GM23338 (cell line): ENCODE data around the gene DTD1. TPM values are rescaled to one million over a fixed set of nuclear protein-coding genes. Genes with fewer than 3 reads are reported as not detected.

Source experiments
- ATAC-seq: fragments of 200-7000 bp; cut with Tn5 transposase; 3 replicates; pipeline ENCODE4 v1.9.1; 2020
- DNase-seq: peaks from one replicate; pipeline ENCODE4 v3.0.0-alpha.2; 2015; ENCODE audit warnings: low spot score
- H2AFZ ChIP-seq: fragments of 200-600 bp; sonication (generic); 2 replicates; pipeline ENCODE4 v1.8.0; 2016; ENCODE audit warnings: antibody characterized with exemption, mild to moderate bottlenecking, moderate library complexity
- H3F3A ChIP-seq: fragments of 200-600 bp; sonication (generic); replicated peaks from 2 replicates; pipeline ENCODE4 v1.8.0; 2017; ENCODE audit warnings: antibody characterized with exemption, mixed run types, low read depth
- H3K27ac ChIP-seq: fragments of 200-600 bp; sonication (generic); 2 replicates; pipeline ENCODE4 v1.6.1; 2016; ENCODE audit warnings: low read depth
- H3K27me3 ChIP-seq: fragments of 200-600 bp; sonication (generic); 2 replicates; pipeline ENCODE4 v1.8.0; 2016; ENCODE audit warnings: mild to moderate bottlenecking, mixed run types, moderate library complexity; ENCODE audit not compliant: insufficient read depth
- H3K36me3 ChIP-seq: fragments of 200-600 bp; sonication (generic); 2 replicates; pipeline ENCODE4 v1.8.0; 2016; ENCODE audit warnings: mild to moderate bottlenecking; ENCODE audit not compliant: insufficient read depth
- H3K4me1 ChIP-seq: fragments of 200-600 bp; sonication (generic); 2 replicates; pipeline ENCODE4 v1.8.0; 2016; ENCODE audit warnings: mild to moderate bottlenecking, moderate library complexity; ENCODE audit not compliant: insufficient read depth
- H3K4me2 ChIP-seq: fragments of 200-600 bp; sonication (generic); 2 replicates; pipeline ENCODE4 v1.7.1; 2017; ENCODE audit warnings: mixed run types
- H3K4me3 ChIP-seq: fragments of 200-600 bp; sonication (generic); 2 replicates; pipeline ENCODE4 v1.6.1; 2016; ENCODE audit warnings: mixed run types
- H3K79me2 ChIP-seq: fragments of 200-600 bp; sonication (generic); replicated peaks from 2 replicates; pipeline ENCODE4 v1.8.0; 2017; ENCODE audit warnings: mild to moderate bottlenecking; ENCODE audit not compliant: insufficient read depth
- H3K9me2 ChIP-seq: fragments of 200-600 bp; sonication (generic); 2 replicates; pipeline ENCODE4 v1.8.0; 2017; ENCODE audit not compliant: insufficient read depth
- H4K20me1 ChIP-seq: fragments of 200-600 bp; sonication (generic); replicated peaks from 2 replicates; pipeline ENCODE4 v1.8.0; 2017; ENCODE audit warnings: mild to moderate bottlenecking; ENCODE audit not compliant: insufficient read depth
- H3K27ac Mint-ChIP-seq: 2 replicates; pipeline ENCODE4 v1.8.0; 2020; ENCODE audit warnings: inconsistent platforms, mild to moderate bottlenecking, moderate library complexity, mixed read lengths
- H3K27me3 Mint-ChIP-seq: 3 replicates; pipeline ENCODE4 v1.8.0; 2022; ENCODE audit warnings: low read depth, mild to moderate bottlenecking, moderate library complexity, mixed read lengths, inconsistent platforms; ENCODE audit not compliant: insufficient read depth, poor library complexity
- H3K36me3 Mint-ChIP-seq: 3 replicates; pipeline ENCODE4 v1.8.0; 2021; ENCODE audit warnings: low read depth, mild to moderate bottlenecking, inconsistent platforms, moderate library complexity, mixed read lengths
- H3K4me1 Mint-ChIP-seq: 3 replicates; pipeline ENCODE4 v1.8.0; 2020; ENCODE audit warnings: mild to moderate bottlenecking, inconsistent platforms, mixed read lengths
- H3K4me3 Mint-ChIP-seq: 3 replicates; pipeline ENCODE4 v1.8.0; 2021; ENCODE audit warnings: moderate library complexity, mild to moderate bottlenecking, inconsistent platforms, mixed read lengths
- H3K9me3 Mint-ChIP-seq: 3 replicates; pipeline ENCODE4 v1.8.0; 2020; ENCODE audit warnings: moderate library complexity, mild to moderate bottlenecking, inconsistent platforms, mixed read lengths
- EZH2 ChIP-seq: fragments of 200-600 bp; sonication (generic); IDR thresholded peaks from one replicate; pipeline ENCODE4 v1.8.0; 2017; ENCODE audit warnings: antibody characterized with exemption, mild to moderate bottlenecking, low read depth; ENCODE audit not compliant: unreplicated experiment
- JUNB ChIP-seq: IDR thresholded peaks from one replicate; pipeline ENCODE4 v1.6.1; 2016; ENCODE audit warnings: antibody characterized with exemption; ENCODE audit not compliant: unreplicated experiment
- POLR2AphosphoS5 ChIP-seq: IDR thresholded peaks from 2 replicates; pipeline ENCODE4 v1.6.1; 2016; ENCODE audit warnings: antibody characterized with exemption, low read depth
- STAT1 ChIP-seq: IDR thresholded peaks from one replicate; pipeline ENCODE4 v1.6.1; 2016; ENCODE audit warnings: antibody characterized with exemption; ENCODE audit not compliant: unreplicated experiment
- ZNF331 ChIP-seq: fragments of 250-450 bp; sonication (Bioruptor Pico); IDR thresholded peaks from 2 replicates; pipeline ENCODE4 v1.5.0; 2020; ENCODE audit warnings: low read depth, mild to moderate bottlenecking, moderate library complexity
- ZNF462 ChIP-seq: fragments of 250-450 bp; sonication (Bioruptor Pico); IDR thresholded peaks from 2 replicates; pipeline ENCODE4 v1.5.0; 2020; ENCODE audit warnings: mild to moderate bottlenecking, moderate library complexity
- polyA plus RNA-seq: library from polyadenylated mRNA; unstranded; fragments of >200 nt; fragmentation: Nextera tagmentation; extraction: Ambion mirVana; gene quantifications from 2 replicates; pipeline ENCODE4 v1.2.1, GENCODE V29; 2016
- total RNA-seq: library from RNA; depleted of rRNA; stranded (reverse); fragments of >200 nt; shearing (Covaris generic); gene quantifications from 2 replicates; pipeline ENCODE4 v1.2.3, GENCODE V29; 2014
- TF ChIP-seq, protein P1 (sequence below), 2 experiments: fragments of 200-600 bp in 1 of 2; sonication (generic) in 1 of 2; conservative IDR thresholded peaks; 2 replicates each; pipeline versions ENCODE4 v1.5.1 to v1.6.1; 2016 to 2017; ENCODE audit warnings: antibody characterized with exemption in 2 of 2, low read depth in 2 of 2, mild to moderate bottlenecking in 2 of 2, moderate library complexity in 1 of 2

Gene DTD1
- total and polyA plus RNA-seq, 2 experiments from 2014 or later: 69.8 to 74.0 TPM

DNA sequence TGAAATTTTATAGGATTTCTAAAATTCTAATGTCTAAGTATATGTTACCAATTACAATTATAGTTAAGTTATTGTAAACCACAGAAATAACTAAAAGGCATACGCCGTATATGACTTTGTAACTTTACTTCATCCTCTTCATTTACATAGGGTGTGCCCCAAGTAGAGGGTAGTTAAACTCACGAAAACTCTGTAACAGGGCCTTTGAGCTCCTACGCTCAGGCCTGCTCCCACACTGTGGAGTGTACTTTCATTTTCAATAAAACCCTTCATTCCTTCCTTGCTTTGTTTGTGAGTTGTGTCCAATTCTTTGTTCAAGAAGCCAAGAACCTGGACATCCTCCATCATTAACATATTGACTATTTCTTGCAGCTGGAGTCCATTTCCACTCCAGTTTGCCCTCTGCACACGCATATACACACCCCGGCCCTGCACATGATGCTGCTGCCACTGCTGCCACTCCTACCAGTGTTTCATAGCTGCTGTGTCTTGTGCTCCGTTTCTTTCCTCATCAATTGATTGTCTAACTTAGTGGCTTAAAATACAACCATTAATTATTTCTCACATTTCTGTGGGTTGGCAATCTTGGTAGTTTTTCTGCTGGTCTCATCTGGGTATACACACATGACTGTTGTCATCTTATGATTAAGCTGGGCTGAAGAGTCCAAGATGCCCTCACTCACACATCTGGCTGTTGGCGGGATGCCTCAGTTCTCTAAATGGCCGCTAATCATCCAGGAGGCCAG lies 192.7 kb downstream of the DTD1 start (continued):
- TF ChIP-seq ZNF462: no peak
- no peak for TF ChIP-seq EZH2
- TF ChIP-seq POLR2AphosphoS5: no peak
- TF ChIP-seq, protein P1, sequence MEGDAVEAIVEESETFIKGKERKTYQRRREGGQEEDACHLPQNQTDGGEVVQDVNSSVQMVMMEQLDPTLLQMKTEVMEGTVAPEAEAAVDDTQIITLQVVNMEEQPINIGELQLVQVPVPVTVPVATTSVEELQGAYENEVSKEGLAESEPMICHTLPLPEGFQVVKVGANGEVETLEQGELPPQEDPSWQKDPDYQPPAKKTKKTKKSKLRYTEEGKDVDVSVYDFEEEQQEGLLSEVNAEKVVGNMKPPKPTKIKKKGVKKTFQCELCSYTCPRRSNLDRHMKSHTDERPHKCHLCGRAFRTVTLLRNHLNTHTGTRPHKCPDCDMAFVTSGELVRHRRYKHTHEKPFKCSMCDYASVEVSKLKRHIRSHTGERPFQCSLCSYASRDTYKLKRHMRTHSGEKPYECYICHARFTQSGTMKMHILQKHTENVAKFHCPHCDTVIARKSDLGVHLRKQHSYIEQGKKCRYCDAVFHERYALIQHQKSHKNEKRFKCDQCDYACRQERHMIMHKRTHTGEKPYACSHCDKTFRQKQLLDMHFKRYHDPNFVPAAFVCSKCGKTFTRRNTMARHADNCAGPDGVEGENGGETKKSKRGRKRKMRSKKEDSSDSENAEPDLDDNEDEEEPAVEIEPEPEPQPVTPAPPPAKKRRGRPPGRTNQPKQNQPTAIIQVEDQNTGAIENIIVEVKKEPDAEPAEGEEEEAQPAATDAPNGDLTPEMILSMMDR (conservative IDR thresholded peaks at IDR 0.05; ENCODE audit: low read depth in 2 of 2): no peak
- TF ChIP-seq ZNF331 (CRISPR knock-in tag): no peak
- TF ChIP-seq JUNB: no peak

DNA sequence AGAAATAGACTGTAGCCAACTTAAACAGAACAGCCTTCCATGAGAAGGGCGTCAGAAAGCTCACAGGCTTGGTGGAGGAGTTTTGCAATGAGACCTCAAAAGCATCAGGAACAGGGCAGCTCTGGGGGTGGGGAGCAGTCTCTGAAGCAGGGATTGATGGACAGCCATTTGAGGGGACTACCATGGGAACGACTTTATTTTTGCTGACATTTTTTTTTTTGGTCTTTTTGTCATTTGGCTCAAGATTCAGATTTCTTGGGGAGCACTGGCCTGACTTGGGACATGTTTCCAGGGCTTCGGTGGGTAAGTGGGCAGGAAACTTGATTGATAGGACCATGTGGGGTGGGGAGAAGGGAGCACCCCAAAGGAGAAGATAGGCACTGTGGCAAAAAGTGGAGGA lies 193.7 kb downstream of the DTD1 start:
- Mint-ChIP-seq H3K9me3 (peaks cover 16% of the 10 kb centered on the region), H3K36me3 (no peaks in the 10 kb centered on the region), H3K4me3 (no peak overlapping the region), H3K27ac (no peak overlapping the region), H3K27me3 (peaks cover 4% of the 10 kb centered on the region), H3K4me1 (no peaks in the 10 kb centered on the region)
- no peaks in the 10 kb centered on the region for H3F3A ChIP-seq
- H4K20me1 ChIP-seq: no peaks in the 10 kb centered on the region
- no peak overlapping the region for H2AFZ ChIP-seq
- no peak for ATAC-seq
- H3K27me3 ChIP-seq: no peaks in the 10 kb centered on the region
- DNase-seq: no peak
- no peak overlapping the region for H3K27ac ChIP-seq
- no peaks in the 10 kb centered on the region for H3K4me1 ChIP-seq
- H3K4me3 ChIP-seq: no peak overlapping the region
- no peaks in the 10 kb centered on the region for H3K36me3 ChIP-seq
- H3K4me2 ChIP-seq: no peak overlapping the region
- no peaks in the 10 kb centered on the region for H3K79me2 ChIP-seq
- H3K9me2 ChIP-seq: peaks cover 4% of the 10 kb centered on the region; the same call in 1 of the 2 replicates
- TF ChIP-seq STAT1 (no peak), ZNF462 (no peak)
